ENCODE measurements around the gene ITGA2.

DNA sequence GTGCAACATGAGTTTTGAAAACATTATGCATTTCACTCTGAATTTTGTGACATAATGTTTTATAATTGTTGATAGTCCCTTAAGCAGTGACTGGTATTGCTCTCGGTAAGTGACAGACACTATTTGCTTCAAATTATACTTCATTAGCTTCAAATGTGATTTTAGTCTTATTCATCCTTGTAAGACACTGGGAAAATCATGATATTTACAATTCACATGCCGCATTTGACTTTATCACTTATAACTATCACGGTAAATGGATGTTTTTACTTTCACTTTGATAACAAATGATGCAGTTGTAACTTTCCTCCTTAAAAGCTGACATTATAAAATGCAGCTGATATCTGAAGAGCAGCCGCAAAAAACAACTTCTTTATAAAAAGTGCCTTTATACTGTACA lies 44.1 kb upstream of the ITGA2 start:
- no peak for TF ChIP-seq REST (IDR thresholded peaks at IDR 0.05; ENCODE audit: borderline replicate concordance)
- TF ChIP-seq CTCF (IDR thresholded peaks at IDR 0.05; ENCODE audit: poor library complexity, severe bottlenecking) = no peak
- no peak for TF ChIP-seq POLR2AphosphoS5 (IDR thresholded peaks at IDR 0.05)
- TF ChIP-seq SMC3 (conservative IDR thresholded peaks at IDR 0.05; ENCODE audit: poor library complexity) = no peak
- TF ChIP-seq MXI1 (conservative IDR thresholded peaks at IDR 0.05; ENCODE audit: poor library complexity, severe bottlenecking) = no peak
- no peak for TF ChIP-seq TAF1 (IDR thresholded peaks at IDR 0.05; ENCODE audit: low read depth)
- no peak for TF ChIP-seq EZH2 (IDR thresholded peaks at IDR 0.05; ENCODE audit: borderline replicate concordance, insufficient read depth, low read length, poor library complexity, severe bottlenecking)
- TF ChIP-seq EP300 (conservative IDR thresholded peaks at IDR 0.05; ENCODE audit: poor library complexity, severe bottlenecking) = no peak
- no peak for TF ChIP-seq RAD21 (conservative IDR thresholded peaks at IDR 0.05)
